Activated T-cell treated with anti-CD3 and anti-CD28 coated beads, Interleukin-2, amount 50 U/mL, for 24 hours (primary cell): ENCODE measurements around the gene MPZL2.

ENCODE experiments used
- DNase-seq: peaks from one replicate; pipeline ENCODE4 v3.0.0-alpha.2; 2020
- H3K27ac Mint-ChIP-seq: 2 replicates; pipeline ENCODE4 v1.8.0; 2020; ENCODE audit warnings: mild to moderate bottlenecking, mixed read lengths
- H3K27me3 Mint-ChIP-seq: 2 replicates; pipeline ENCODE4 v1.8.0; 2020; ENCODE audit warnings: mixed read lengths
- H3K36me3 Mint-ChIP-seq: 2 replicates; pipeline ENCODE4 v1.8.0; 2020; ENCODE audit warnings: low read depth, mixed read lengths
- H3K4me1 Mint-ChIP-seq: 2 replicates; pipeline ENCODE4 v1.8.0; 2020; ENCODE audit warnings: low read depth, mixed read lengths
- H3K4me3 Mint-ChIP-seq: 2 replicates; pipeline ENCODE4 v1.8.0; 2020; ENCODE audit warnings: mild to moderate bottlenecking, moderate library complexity, mixed read lengths
- H3K9me3 Mint-ChIP-seq: 2 replicates; pipeline ENCODE4 v1.8.0; 2020; ENCODE audit warnings: mixed read lengths

MPZL2 gene

GRCh38 chr11:118243161-118243560, 20.9 kb downstream of the MPZL2 start:
- peak overlapping the region; percentile 85 for H3K4me3 Mint-ChIP-seq
- no peak for DNase-seq
- peaks cover 95% of the 10 kb centered on the region for H3K4me1 Mint-ChIP-seq
- H3K27me3 Mint-ChIP-seq: no peaks in the 10 kb centered on the region
- H3K27ac Mint-ChIP-seq: peak overlapping the region; percentile 98
- peaks cover 3% of the 10 kb centered on the region for H3K9me3 Mint-ChIP-seq
- peaks cover 62% of the 10 kb centered on the region for H3K36me3 Mint-ChIP-seq

DNA sequence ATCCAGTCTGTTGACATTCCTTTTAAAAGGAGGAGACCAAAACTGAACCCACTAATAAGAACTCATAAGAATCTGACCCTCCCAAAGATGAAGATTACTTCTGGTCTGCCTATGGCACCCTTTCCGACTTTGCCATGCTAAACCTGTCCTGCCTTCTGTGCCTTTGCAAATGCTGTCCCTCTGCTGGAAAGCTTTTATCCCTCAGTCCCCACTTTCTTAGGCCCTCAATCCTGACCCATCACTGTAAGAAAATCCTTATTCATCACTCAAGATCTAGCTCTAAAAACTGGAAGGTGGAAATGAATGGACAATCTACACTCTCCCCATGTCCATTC, 22.4 kb downstream of the MPZL2 start:
- Mint-ChIP-seq H3K9me3 (no peaks in the 10 kb centered on the region), H3K4me3 (peak overlapping the region; percentile 85), H3K27me3 (no peaks in the 10 kb centered on the region), H3K36me3 (peaks cover 72% of the 10 kb centered on the region), H3K27ac (peak overlapping the region; percentile 98), H3K4me1 (peaks cover 97% of the 10 kb centered on the region)
- no peak for DNase-seq

DNA sequence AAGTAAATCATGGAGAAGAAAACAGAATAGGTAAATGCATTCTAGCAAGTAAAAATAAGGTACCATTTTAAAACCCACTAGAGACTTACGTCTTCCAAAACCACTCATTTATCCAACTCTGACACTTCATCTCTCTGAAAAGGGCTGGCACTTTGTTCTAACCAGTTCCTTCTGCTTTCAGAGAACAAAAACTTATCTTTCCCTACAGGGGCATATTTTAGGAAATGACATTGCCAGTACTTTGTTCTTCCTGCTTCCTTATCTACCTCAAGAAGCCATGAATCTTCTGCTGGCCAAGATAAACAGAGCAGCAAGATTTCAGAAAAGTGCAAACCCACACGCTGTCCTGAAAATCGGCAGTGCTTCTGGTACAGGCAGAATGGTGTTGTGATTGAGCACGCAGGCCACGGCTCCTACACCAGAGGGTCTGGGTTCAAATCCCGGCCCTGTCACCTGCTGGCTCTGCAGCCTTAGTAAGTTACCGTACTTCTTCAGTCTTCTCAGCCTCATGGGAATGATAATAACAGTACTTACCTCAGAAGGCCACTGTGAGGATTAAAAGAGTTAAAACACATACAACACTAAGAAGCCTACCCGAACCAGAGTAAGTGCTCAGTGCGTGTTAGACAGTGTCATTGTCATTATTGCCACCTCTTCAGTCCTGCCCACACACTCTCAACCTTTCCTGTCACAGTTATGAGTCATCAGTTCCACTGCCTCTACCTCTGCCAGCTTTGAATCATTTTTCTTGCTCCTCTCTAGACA, 22.9 kb downstream of the MPZL2 start:
- peak overlapping the region; percentile 98 for H3K27ac Mint-ChIP-seq
- H3K4me1 Mint-ChIP-seq: peaks cover 98% of the 10 kb centered on the region
- H3K4me3 Mint-ChIP-seq: peak overlapping the region; percentile 85
- H3K27me3 Mint-ChIP-seq: no peaks in the 10 kb centered on the region
- peak; percentile 77 for DNase-seq
- peaks cover 77% of the 10 kb centered on the region for H3K36me3 Mint-ChIP-seq
- H3K9me3 Mint-ChIP-seq: no peaks in the 10 kb centered on the region

DNA sequence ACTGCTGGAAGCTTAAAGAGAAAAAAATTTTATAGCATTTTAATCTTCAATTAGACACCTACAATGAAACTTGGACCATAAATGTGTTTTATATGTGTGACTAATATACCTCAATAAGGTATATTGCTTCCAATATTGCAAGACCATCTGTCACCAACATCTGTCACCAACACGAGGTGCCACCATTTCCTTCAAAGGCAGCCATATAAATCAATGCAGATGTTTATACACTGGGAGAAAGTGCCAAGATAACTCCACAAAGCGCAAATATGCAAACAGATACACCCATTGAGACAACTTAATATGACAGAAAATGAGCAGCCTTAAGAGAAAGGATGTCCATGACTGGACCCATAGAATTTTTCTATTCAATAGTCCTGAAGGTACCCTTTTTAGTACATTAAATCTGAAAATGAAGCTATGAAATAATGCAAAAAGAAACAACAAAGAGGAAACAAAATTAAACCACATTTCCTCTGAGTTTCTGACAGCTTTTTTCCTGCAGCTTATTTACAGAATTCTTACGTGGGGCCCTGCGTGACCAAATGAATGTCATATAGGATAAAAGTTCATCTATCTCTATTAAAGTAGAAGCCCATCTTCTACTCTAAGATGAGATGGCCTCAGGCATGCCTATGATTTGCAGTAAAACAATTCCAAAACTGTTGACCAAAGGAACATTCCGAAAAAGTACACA, 24.4 kb downstream of the MPZL2 start:
- no peak for DNase-seq
- Mint-ChIP-seq H3K4me3 (peak overlapping the region; percentile 85), H3K27ac (peak overlapping the region; percentile 98), H3K4me1 (peaks cover 96% of the 10 kb centered on the region), H3K9me3 (no peaks in the 10 kb centered on the region), H3K36me3 (peaks cover 77% of the 10 kb centered on the region), H3K27me3 (no peaks in the 10 kb centered on the region)

DNA sequence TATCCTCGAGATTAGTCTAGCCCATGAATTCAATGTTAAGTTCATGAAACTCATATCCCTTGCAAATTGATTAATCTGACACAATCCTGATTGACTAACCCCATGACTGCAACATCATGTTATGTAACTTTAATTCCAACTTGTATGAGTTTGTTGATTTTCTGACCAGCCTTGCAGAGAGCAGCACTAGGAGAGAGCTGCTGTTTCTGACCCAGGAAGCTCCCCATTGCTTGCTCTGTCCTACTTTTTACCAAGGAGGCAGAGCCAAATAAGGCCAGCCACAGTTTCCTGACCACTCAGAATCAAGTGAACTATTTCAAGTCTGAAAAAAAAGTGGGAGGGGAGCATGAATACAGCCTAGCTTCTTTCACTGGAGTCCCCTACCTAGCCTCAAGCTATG, 25.2 kb downstream of the MPZL2 start:
- Mint-ChIP-seq H3K27ac (peak overlapping the region; percentile 98), H3K36me3 (peaks cover 70% of the 10 kb centered on the region), H3K27me3 (no peaks in the 10 kb centered on the region), H3K9me3 (no peaks in the 10 kb centered on the region), H3K4me3 (peak overlapping the region; percentile 85), H3K4me1 (peaks cover 96% of the 10 kb centered on the region)
- no peak for DNase-seq

GRCh38 chr11:118238421-118238820, 25.7 kb downstream of the MPZL2 start:
- H3K4me3 Mint-ChIP-seq: peak overlapping the region; percentile 85

GRCh38 chr11:118236170-118236569, 27.9 kb downstream of the MPZL2 start:
- Mint-ChIP-seq H3K36me3 (peaks cover 54% of the 10 kb centered on the region), H3K4me3 (peak overlapping the region; percentile 85), H3K27me3 (no peaks in the 10 kb centered on the region), H3K9me3 (no peaks in the 10 kb centered on the region), H3K27ac (peak overlapping the region; percentile 83), H3K4me1 (peaks cover 86% of the 10 kb centered on the region)
- no peak for DNase-seq

More at GRCh38 chr11:118238421-118238820, 25.7 kb downstream of the MPZL2 start:
- Mint-ChIP-seq H3K36me3 (peaks cover 67% of the 10 kb centered on the region), H3K9me3 (no peaks in the 10 kb centered on the region), H3K27me3 (no peaks in the 10 kb centered on the region), H3K27ac (peak overlapping the region; percentile 98), H3K4me1 (peaks cover 96% of the 10 kb centered on the region)
- DNase-seq: no peak

- DNase-seq: no peak
- Mint-ChIP-seq H3K27ac (peak overlapping the region; percentile 95), H3K9me3 (no peaks in the 10 kb centered on the region), H3K4me1 (peaks cover 72% of the 10 kb centered on the region), H3K4me3 (no peak overlapping the region), H3K36me3 (peaks cover 40% of the 10 kb centered on the region), H3K27me3 (no peaks in the 10 kb centered on the region)
Observed at GRCh38 chr11:118234833-118235232, 29.3 kb downstream of the MPZL2 start.

- DNase-seq: no peak
Observed at GRCh38 chr11:118233850-118234249, 30.2 kb downstream of the MPZL2 start.

DNA sequence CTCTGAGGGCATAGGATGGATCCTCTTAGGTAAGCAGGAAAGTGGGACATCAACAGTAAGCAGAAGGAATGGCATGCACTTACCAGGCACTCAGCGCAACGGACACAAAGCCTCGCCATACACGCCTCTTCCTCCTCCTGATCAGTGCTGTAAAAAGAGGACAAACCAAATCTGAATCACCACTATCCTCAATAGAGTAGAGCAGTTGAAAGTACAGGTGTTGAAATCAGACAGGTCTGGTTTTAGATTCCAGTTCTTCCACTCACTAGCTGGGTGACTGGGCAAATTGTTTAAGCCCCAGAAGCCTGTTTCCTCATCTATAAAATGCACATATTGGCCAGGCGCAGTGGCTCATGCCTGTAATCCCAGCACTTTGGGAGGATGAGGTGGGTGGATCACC, 30.7 kb downstream of the MPZL2 start:
- H3K4me1 Mint-ChIP-seq: peaks cover 60% of the 10 kb centered on the region
- H3K9me3 Mint-ChIP-seq: peaks cover 2% of the 10 kb centered on the region
- peak overlapping the region; percentile 50 for H3K4me3 Mint-ChIP-seq
- H3K36me3 Mint-ChIP-seq: peaks cover 26% of the 10 kb centered on the region
- peak overlapping the region; percentile 95 for H3K27ac Mint-ChIP-seq
- H3K27me3 Mint-ChIP-seq: no peaks in the 10 kb centered on the region
- DNase-seq: no peak

More at GRCh38 chr11:118233850-118234249, 30.2 kb downstream of the MPZL2 start:
- Mint-ChIP-seq H3K9me3 (peaks cover 2% of the 10 kb centered on the region), H3K4me3 (peak overlapping the region; percentile 50), H3K4me1 (peaks cover 64% of the 10 kb centered on the region), H3K27me3 (no peaks in the 10 kb centered on the region), H3K36me3 (peaks cover 31% of the 10 kb centered on the region), H3K27ac (peak overlapping the region; percentile 95)

DNA sequence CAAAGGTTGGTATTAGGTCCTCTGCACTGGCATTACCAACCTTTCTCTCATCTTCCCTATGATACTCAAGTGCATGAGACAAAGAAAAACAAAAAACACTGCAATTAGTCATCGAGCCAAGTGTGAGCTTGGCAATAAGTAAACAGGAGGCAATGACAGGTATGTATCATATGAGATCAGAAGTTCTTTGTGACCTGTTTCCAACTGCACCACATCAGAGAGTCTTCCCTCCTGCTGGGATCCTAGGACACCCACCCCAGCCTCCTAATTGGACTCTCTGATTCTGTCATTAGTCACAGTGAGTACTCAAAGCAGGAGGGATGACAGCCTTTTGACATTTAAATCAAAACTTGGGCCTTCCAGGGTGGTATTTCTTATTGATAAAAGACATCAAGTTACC, 31.4 kb downstream of the MPZL2 start:
- peak overlapping the region; percentile 50 for H3K4me3 Mint-ChIP-seq
- H3K27me3 Mint-ChIP-seq: no peaks in the 10 kb centered on the region
- peak overlapping the region; percentile 95 for H3K27ac Mint-ChIP-seq

DNA sequence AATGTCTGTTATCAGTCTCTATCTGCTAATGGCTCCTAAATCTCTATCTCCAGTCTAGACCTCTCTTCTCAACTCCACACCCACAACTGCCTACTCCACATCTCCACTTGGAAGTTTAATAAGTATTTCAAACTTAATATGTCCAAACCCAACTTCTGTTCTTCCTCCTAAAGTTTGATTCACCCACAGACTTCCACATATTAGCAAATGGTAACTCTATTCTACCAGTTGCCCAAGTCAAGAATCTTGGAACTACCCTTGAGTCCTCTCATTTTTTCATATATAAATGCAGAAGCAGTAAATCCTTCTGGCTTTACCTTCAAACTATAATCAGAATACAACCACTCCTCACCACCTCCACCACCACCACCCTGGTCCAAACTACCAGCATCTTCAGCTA, 32.6 kb downstream of the MPZL2 start:
- Mint-ChIP-seq H3K4me3 (no peak overlapping the region), H3K4me1 (peaks cover 40% of the 10 kb centered on the region), H3K9me3 (peaks cover 5% of the 10 kb centered on the region), H3K27ac (no peak overlapping the region), H3K27me3 (no peaks in the 10 kb centered on the region), H3K36me3 (peaks cover 7% of the 10 kb centered on the region)
- DNase-seq: no peak

More for the DNA sequence above, 31.4 kb downstream of the MPZL2 start:
- peaks cover 52% of the 10 kb centered on the region for H3K4me1 Mint-ChIP-seq
- DNase-seq: no peak
- H3K36me3 Mint-ChIP-seq: peaks cover 19% of the 10 kb centered on the region
- H3K9me3 Mint-ChIP-seq: peaks cover 2% of the 10 kb centered on the region

GRCh38 chr11:118230088-118230487, 34.0 kb downstream of the MPZL2 start:
- Mint-ChIP-seq H3K9me3 (peaks cover 15% of the 10 kb centered on the region), H3K27ac (no peak overlapping the region), H3K27me3 (no peaks in the 10 kb centered on the region), H3K36me3 (no peaks in the 10 kb centered on the region), H3K4me1 (peaks cover 28% of the 10 kb centered on the region), H3K4me3 (no peak overlapping the region)
- no peak for DNase-seq

- Mint-ChIP-seq H3K36me3 (no peaks in the 10 kb centered on the region), H3K4me1 (peaks cover 21% of the 10 kb centered on the region), H3K27me3 (no peaks in the 10 kb centered on the region), H3K27ac (no peak overlapping the region), H3K4me3 (peak overlapping the region; percentile 49), H3K9me3 (peaks cover 16% of the 10 kb centered on the region)
- DNase-seq: no peak
Observed at GRCh38 chr11:118229274-118229847, 34.7 kb downstream of the MPZL2 start.
